ENCODE measurements around the gene PLXNA2.

PLXNA2 gene

GRCh38 chr1:208161656-208162375 is 82.4 kb downstream of the PLXNA2 start:
- no peaks in the 10 kb centered on the region for H3K36me3 ChIP-seq (ENCODE audit: control insufficient read depth, insufficient read depth, low read length)
- no peak overlapping the region for H3K4me3 ChIP-seq (ENCODE audit: low read length)
- no CpG with 5 or more reads among the region's 6 CpGs for WGBS (ENCODE audit: extremely low coverage, insufficient coverage, low lambda C conversion rate)
- no peak overlapping the region for H4K8ac ChIP-seq (ENCODE audit: low read depth, low read length)
- peak overlapping the region; percentile 39 for H3K56ac ChIP-seq (ENCODE audit: low read length)
- H4K5ac ChIP-seq (ENCODE audit: low read length): no peak overlapping the region
- H3K4me1 ChIP-seq (ENCODE audit: control insufficient read depth, low read depth, low read length): peaks cover 36% of the 10 kb centered on the region
- no peak overlapping the region for H3K4ac ChIP-seq (ENCODE audit: low read depth, low read length)
- no peak for DNase-seq
- H2BK15ac ChIP-seq (replicated peaks; ENCODE audit: low read depth): no peak overlapping the region
- no peaks in the 10 kb centered on the region for H3K79me2 ChIP-seq (ENCODE audit: control insufficient read depth, insufficient read depth, low read length)
- H2BK120ac ChIP-seq (ENCODE audit: low read depth, low read length): no peak overlapping the region
- no peak overlapping the region for H3K18ac ChIP-seq (ENCODE audit: low read length)
- peaks cover 3% of the 10 kb centered on the region for H3K79me1 ChIP-seq (ENCODE audit: low read length)
- peak overlapping the region; percentile 16 for H2BK5ac ChIP-seq (ENCODE audit: low read length)
- H3K27ac ChIP-seq (ENCODE audit: low read depth, low read length): no peak overlapping the region
- H3K4me2 ChIP-seq (ENCODE audit: low read length): no peak overlapping the region
- no peaks in the 10 kb centered on the region for H3K27me3 ChIP-seq (ENCODE audit: insufficient read depth, low read length, poor library complexity)
- peak overlapping the region; percentile 4 for H3K9ac ChIP-seq (ENCODE audit: low read length)
- peak overlapping the region; percentile 1 for H2AK5ac ChIP-seq (ENCODE audit: low read length)
- H3K23ac ChIP-seq (ENCODE audit: low read length): no peak overlapping the region

GRCh38 chr1:208161005-208161404 is 83.2 kb downstream of the PLXNA2 start:
- DNase-seq: peak; percentile 94
- Histone ChIP-seq H3K4ac (ENCODE audit: low read depth, low read length) (no peak overlapping the region), H2BK5ac (ENCODE audit: low read length) (no peak overlapping the region), H2BK120ac (ENCODE audit: low read depth, low read length) (no peak overlapping the region), H4K5ac (ENCODE audit: low read length) (no peak overlapping the region), H3K36me3 (ENCODE audit: control insufficient read depth, insufficient read depth, low read length) (no peaks in the 10 kb centered on the region), H3K18ac (ENCODE audit: low read length) (peak overlapping the region; percentile 12), H3K27me3 (ENCODE audit: insufficient read depth, low read length, poor library complexity) (no peaks in the 10 kb centered on the region), H2BK15ac (replicated peaks; ENCODE audit: low read depth) (no peak overlapping the region), H4K8ac (ENCODE audit: low read depth, low read length) (no peak overlapping the region), H3K27ac (ENCODE audit: low read depth, low read length) (no peak overlapping the region), H3K79me2 (ENCODE audit: control insufficient read depth, insufficient read depth, low read length) (no peaks in the 10 kb centered on the region), H3K4me1 (ENCODE audit: control insufficient read depth, low read depth, low read length) (peaks cover 34% of the 10 kb centered on the region), H3K4me2 (ENCODE audit: low read length) (no peak overlapping the region), H3K4me3 (ENCODE audit: low read length) (no peak overlapping the region), H3K23ac (ENCODE audit: low read length) (no peak overlapping the region), H3K79me1 (ENCODE audit: low read length) (peaks cover 3% of the 10 kb centered on the region), H2AK5ac (ENCODE audit: low read length) (no peak overlapping the region), H3K9ac (ENCODE audit: low read length) (no peak overlapping the region), H3K56ac (ENCODE audit: low read length) (no peak overlapping the region)
- no CpG with 5 or more reads among the region's 1 CpG for WGBS (ENCODE audit: extremely low coverage, insufficient coverage, low lambda C conversion rate)

- H3K27ac ChIP-seq (ENCODE audit: low read depth, low read length): no peak overlapping the region
- peak overlapping the region; percentile 44 for H3K18ac ChIP-seq (ENCODE audit: low read length)
- H3K23ac ChIP-seq (ENCODE audit: low read length): no peak overlapping the region
- peak overlapping the region; percentile 64 for H4K5ac ChIP-seq (ENCODE audit: low read length)
- no peak overlapping the region for H2BK15ac ChIP-seq (replicated peaks; ENCODE audit: low read depth)
- no peaks in the 10 kb centered on the region for H3K27me3 ChIP-seq (ENCODE audit: insufficient read depth, low read length, poor library complexity)
- H3K4me2 ChIP-seq (ENCODE audit: low read length): no peak overlapping the region
- H4K8ac ChIP-seq (ENCODE audit: low read depth, low read length): no peak overlapping the region
- H3K79me2 ChIP-seq (ENCODE audit: control insufficient read depth, insufficient read depth, low read length): no peaks in the 10 kb centered on the region
- H3K9ac ChIP-seq (ENCODE audit: low read length): peak overlapping the region; percentile 11
- no CpG with 5 or more reads among the region's 4 CpGs for WGBS (ENCODE audit: extremely low coverage, insufficient coverage, low lambda C conversion rate)
- H3K4me1 ChIP-seq (ENCODE audit: control insufficient read depth, low read depth, low read length): peaks cover 34% of the 10 kb centered on the region
- H2BK120ac ChIP-seq (ENCODE audit: low read depth, low read length): peak overlapping the region; percentile 3
- H3K79me1 ChIP-seq (ENCODE audit: low read length): peaks cover 3% of the 10 kb centered on the region
- no peak for DNase-seq
- peak overlapping the region; percentile 45 for H2AK5ac ChIP-seq (ENCODE audit: low read length)
- peak overlapping the region; percentile 41 for H3K4ac ChIP-seq (ENCODE audit: low read depth, low read length)
- peak overlapping the region; percentile 51 for H3K56ac ChIP-seq (ENCODE audit: low read length)
- no peak overlapping the region for H2BK5ac ChIP-seq (ENCODE audit: low read length)
- H3K36me3 ChIP-seq (ENCODE audit: control insufficient read depth, insufficient read depth, low read length): no peaks in the 10 kb centered on the region
- no peak overlapping the region for H3K4me3 ChIP-seq (ENCODE audit: low read length)
Observed at GRCh38 chr1:208160259-208160819, 83.8 kb downstream of the PLXNA2 start.

- H3K4ac ChIP-seq (ENCODE audit: low read depth, low read length): peak overlapping the region; percentile 77
- no peak overlapping the region for H3K4me2 ChIP-seq (ENCODE audit: low read length)
- H3K56ac ChIP-seq (ENCODE audit: low read length): peak overlapping the region; percentile 62
- H2BK120ac ChIP-seq (ENCODE audit: low read depth, low read length): peak overlapping the region; percentile 3
- no peaks in the 10 kb centered on the region for H3K36me3 ChIP-seq (ENCODE audit: control insufficient read depth, insufficient read depth, low read length)
- H3K79me1 ChIP-seq (ENCODE audit: low read length): peaks cover 3% of the 10 kb centered on the region
- no peak overlapping the region for H2BK15ac ChIP-seq (replicated peaks; ENCODE audit: low read depth)
- peak overlapping the region; percentile 77 for H2AK5ac ChIP-seq (ENCODE audit: low read length)
- peak overlapping the region; percentile 30 for H4K8ac ChIP-seq (ENCODE audit: low read depth, low read length)
- peak; percentile 68 for DNase-seq
- H3K4me1 ChIP-seq (ENCODE audit: control insufficient read depth, low read depth, low read length): peaks cover 30% of the 10 kb centered on the region
- no peak overlapping the region for H4K5ac ChIP-seq (ENCODE audit: low read length)
- peak overlapping the region; percentile 14 for H3K9ac ChIP-seq (ENCODE audit: low read length)
- peak overlapping the region; percentile 63 for H3K18ac ChIP-seq (ENCODE audit: low read length)
- H3K4me3 ChIP-seq (ENCODE audit: low read length): no peak overlapping the region
- H3K27ac ChIP-seq (ENCODE audit: low read depth, low read length): peak overlapping the region; percentile 43
- H3K27me3 ChIP-seq (ENCODE audit: insufficient read depth, low read length, poor library complexity): no peaks in the 10 kb centered on the region
- peak overlapping the region; percentile 53 for H2BK5ac ChIP-seq (ENCODE audit: low read length)
- WGBS (ENCODE audit: extremely low coverage, insufficient coverage, low lambda C conversion rate): no CpG with 5 or more reads among the region's 11 CpGs
- no peak overlapping the region for H3K23ac ChIP-seq (ENCODE audit: low read length)
- no peaks in the 10 kb centered on the region for H3K79me2 ChIP-seq (ENCODE audit: control insufficient read depth, insufficient read depth, low read length)
Observed at GRCh38 chr1:208159555-208160258, 84.5 kb downstream of the PLXNA2 start.

- H3K9ac ChIP-seq (ENCODE audit: low read length): peak overlapping the region; percentile 14
- peak overlapping the region; percentile 77 for H3K4ac ChIP-seq (ENCODE audit: low read depth, low read length)
- WGBS (ENCODE audit: extremely low coverage, insufficient coverage, low lambda C conversion rate): no CpG with 5 or more reads among the region's 8 CpGs
- H4K5ac ChIP-seq (ENCODE audit: low read length): no peak overlapping the region
- H3K56ac ChIP-seq (ENCODE audit: low read length): peak overlapping the region; percentile 62
- H3K4me2 ChIP-seq (ENCODE audit: low read length): no peak overlapping the region
- peak overlapping the region; percentile 63 for H3K18ac ChIP-seq (ENCODE audit: low read length)
- H3K79me2 ChIP-seq (ENCODE audit: control insufficient read depth, insufficient read depth, low read length): no peaks in the 10 kb centered on the region
- H3K27me3 ChIP-seq (ENCODE audit: insufficient read depth, low read length, poor library complexity): no peaks in the 10 kb centered on the region
- no peak overlapping the region for H3K4me3 ChIP-seq (ENCODE audit: low read length)
- H4K8ac ChIP-seq (ENCODE audit: low read depth, low read length): no peak overlapping the region
- peaks cover 1% of the 10 kb centered on the region for H3K79me1 ChIP-seq (ENCODE audit: low read length)
- no peak overlapping the region for H2BK15ac ChIP-seq (replicated peaks; ENCODE audit: low read depth)
- peak overlapping the region; percentile 77 for H2AK5ac ChIP-seq (ENCODE audit: low read length)
- H3K23ac ChIP-seq (ENCODE audit: low read length): no peak overlapping the region
- H3K36me3 ChIP-seq (ENCODE audit: control insufficient read depth, insufficient read depth, low read length): no peaks in the 10 kb centered on the region
- no peak overlapping the region for H2BK5ac ChIP-seq (ENCODE audit: low read length)
- no peak overlapping the region for H2BK120ac ChIP-seq (ENCODE audit: low read depth, low read length)
- H3K27ac ChIP-seq (ENCODE audit: low read depth, low read length): peak overlapping the region; percentile 43
- peak; percentile 89 for DNase-seq
- peaks cover 32% of the 10 kb centered on the region for H3K4me1 ChIP-seq (ENCODE audit: control insufficient read depth, low read depth, low read length)
Observed at GRCh38 chr1:208158640-208159554, 85.3 kb downstream of the PLXNA2 start.

All from mesendoderm (in vitro differentiated cells).